Measurements from ENCODE around the gene SLC9A8. TPM values are rescaled to one million over a fixed set of nuclear protein-coding genes. Genes with fewer than 3 reads are reported as not detected.

The SLC9A8 gene
- total and polyA plus RNA-seq, 2 of the 8 experiments (the other 6 are each of a cell fraction or from before 2014, with no cell fraction given): 3.2 to 6.2 TPM

- Histone ChIP-seq H3K4me1 (replicated peaks in 1 of 4; ENCODE audit: control insufficient read depth in 3 of 4, insufficient read depth in 4 of 4, low read length in 3 of 4) (no peaks in the 10 kb centered on the region; a peak in 1 of 7 replicates), H3K14ac (ENCODE audit: insufficient read length) (no peak overlapping the region), H2AFZ (ENCODE audit: low read length) (no peak overlapping the region), H2BK15ac (ENCODE audit: low read length) (no peak overlapping the region), H4K20me1 (replicated peaks in 1 of 2; ENCODE audit: control insufficient read depth in 1 of 2, insufficient read depth in 2 of 2, low read length in 2 of 2) (no peaks in the 10 kb centered on the region), H2BK120ac (replicated peaks; ENCODE audit: low read depth, low read length) (no peak overlapping the region), H3K56ac (replicated peaks; ENCODE audit: insufficient read length, low read depth, low read length) (no peak overlapping the region), H3K4ac (replicated peaks; ENCODE audit: insufficient read length, low read depth, low read length) (no peak overlapping the region), H3K23me2 (ENCODE audit: low read depth, low read length) (0 out of 2 replicates have a peak, but pooled peaks cover 3% of the 10 kb centered on the region), H3K79me1 (ENCODE audit: low read depth, low read length) (no peaks in the 10 kb centered on the region), H3K27ac (ENCODE audit: low read depth, low read length) (no peak overlapping the region), H3K18ac (ENCODE audit: extremely low read depth, low read length) (no peak overlapping the region), H2BK12ac (ENCODE audit: low read depth, low read length) (no peak overlapping the region), H2AK5ac (ENCODE audit: low read depth, low read length) (no peak overlapping the region), H2BK5ac (ENCODE audit: low read depth, low read length) (no peak overlapping the region), H3K36me3 (ENCODE audit: control insufficient read depth in 2 of 4, insufficient read depth in 4 of 4, low read length in 3 of 4) (no peaks in the 10 kb centered on the region), H3K23ac (ENCODE audit: insufficient read length) (no peak overlapping the region), H3K27me3 (replicated peaks in 1 of 4; ENCODE audit: control insufficient read depth in 3 of 4, extremely low read depth in 1 of 4, insufficient read depth in 3 of 4, low read length in 3 of 4) (no peaks in the 10 kb centered on the region), H4K8ac (ENCODE audit: extremely low read depth, insufficient read depth, low read length) (no peak overlapping the region), H3K79me2 (ENCODE audit: control insufficient read depth in 1 of 2, insufficient read depth in 2 of 2, low read length in 2 of 2) (no peaks in the 10 kb centered on the region), H3K4me2 (ENCODE audit: insufficient read depth in 1 of 2, low read depth in 2 of 2, low read length in 2 of 2) (no peak overlapping the region), H3K4me3 (ENCODE audit: extremely low read depth in 1 of 4, insufficient read depth in 2 of 4, low read depth in 3 of 4, low read length in 4 of 4) (no peak overlapping the region), H4K91ac (replicated peaks; ENCODE audit: insufficient read length, low read length) (no peak overlapping the region), H2BK20ac (ENCODE audit: low read length) (no peak overlapping the region), H3K9ac (replicated peaks in 1 of 4; ENCODE audit: extremely low read depth in 1 of 4, low read depth in 3 of 4, low read length in 3 of 4) (no peak overlapping the region), H4K5ac (ENCODE audit: insufficient read length, low read depth, low read length) (no peak overlapping the region), H3K9me3 (ENCODE audit: insufficient read depth in 2 of 2, low read depth in 1 of 2, low read length in 1 of 2) (no peaks in the 10 kb centered on the region)
- 91% methylated on average over 9 of the region's 9 CpGs; no CpG with 5 or more reads in 1 of the 2 experiments for WGBS, 2 experiments (ENCODE audit: extremely low coverage in 1 of 2, insufficient coverage in 1 of 2, insufficient read length in 1 of 2, insufficient replicate concordance in 2 of 2, low coverage in 1 of 2, low lambda C conversion rate in 2 of 2, missing lambda C conversion rate in 1 of 2)
- FAIRE-seq (no peak), DNase-seq (ENCODE audit: low read depth in 1 of 2, low spot score in 2 of 2) (no peak)
- ChIA-PET POLR2A (ENCODE audit: partially characterized antibody) (interaction anchor here (0.9 kb wide), 1 partner anchor 9 kb away, joined by 3 read pairs; no protein-coding TSS in a partner anchor), CTCF (ENCODE audit: partially characterized antibody) (interaction anchor here (0.6 to 4.5 kb wide), 13 partner anchors 13 to 178 kb away, joined by 3 to 16 read pairs (median 4); no protein-coding TSS in a partner anchor)
- TF ChIP-seq ATF3 (IDR thresholded peaks at IDR 0.05; ENCODE audit: insufficient read depth, low read depth, low read length): no peak
- no peak for TF ChIP-seq EZH2 (IDR thresholded peaks at IDR 0.05; ENCODE audit: low read depth, low read length, severe bottlenecking)
Measured at GRCh38 chr20:49787371-49788357, 25.0 kb upstream of the SLC9A8 start.

Data from H1 (cell line).